Measurements from ENCODE around the gene TMEM207. TPM values are rescaled to one million over a fixed set of nuclear protein-coding genes. Genes with fewer than 3 reads are reported as not detected.

The TMEM207 gene
- total RNA-seq, 1 experiment from 2014 or later: not detected

DNA sequence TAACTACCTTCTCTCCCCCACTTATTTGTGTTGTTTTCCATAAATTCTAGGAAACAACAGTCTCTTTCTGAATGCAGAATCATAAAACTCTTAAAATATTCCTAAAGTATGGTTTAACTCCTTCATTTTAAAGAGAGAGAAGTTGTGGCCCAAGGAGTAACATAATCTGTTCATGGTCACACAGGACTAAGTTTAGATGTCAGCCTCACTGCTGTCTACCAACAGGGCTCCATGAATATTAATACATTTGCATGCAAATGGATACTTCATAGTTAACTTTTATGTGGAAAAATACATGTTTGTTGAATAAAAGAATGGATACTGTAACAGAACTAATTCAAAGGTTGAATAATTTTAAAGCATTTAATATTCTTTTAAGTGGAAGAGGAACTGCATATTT is 45.7 kb upstream of the TMEM207 start:
- DNase-seq: no peak
- CTCF ChIA-PET: no interaction called here
- TF ChIP-seq, protein P1, sequence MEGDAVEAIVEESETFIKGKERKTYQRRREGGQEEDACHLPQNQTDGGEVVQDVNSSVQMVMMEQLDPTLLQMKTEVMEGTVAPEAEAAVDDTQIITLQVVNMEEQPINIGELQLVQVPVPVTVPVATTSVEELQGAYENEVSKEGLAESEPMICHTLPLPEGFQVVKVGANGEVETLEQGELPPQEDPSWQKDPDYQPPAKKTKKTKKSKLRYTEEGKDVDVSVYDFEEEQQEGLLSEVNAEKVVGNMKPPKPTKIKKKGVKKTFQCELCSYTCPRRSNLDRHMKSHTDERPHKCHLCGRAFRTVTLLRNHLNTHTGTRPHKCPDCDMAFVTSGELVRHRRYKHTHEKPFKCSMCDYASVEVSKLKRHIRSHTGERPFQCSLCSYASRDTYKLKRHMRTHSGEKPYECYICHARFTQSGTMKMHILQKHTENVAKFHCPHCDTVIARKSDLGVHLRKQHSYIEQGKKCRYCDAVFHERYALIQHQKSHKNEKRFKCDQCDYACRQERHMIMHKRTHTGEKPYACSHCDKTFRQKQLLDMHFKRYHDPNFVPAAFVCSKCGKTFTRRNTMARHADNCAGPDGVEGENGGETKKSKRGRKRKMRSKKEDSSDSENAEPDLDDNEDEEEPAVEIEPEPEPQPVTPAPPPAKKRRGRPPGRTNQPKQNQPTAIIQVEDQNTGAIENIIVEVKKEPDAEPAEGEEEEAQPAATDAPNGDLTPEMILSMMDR (IDR thresholded peaks at IDR 0.05; ENCODE audit: insufficient read depth in 1 of 2, low read depth in 1 of 2, low read length in 1 of 2, severe bottlenecking in 1 of 2, unreplicated experiment in 1 of 2): no peak
- no peak overlapping the region for H3K4me3 ChIP-seq (ENCODE audit: low read depth, low read length)
- H3K27me3 ChIP-seq (replicated peaks; ENCODE audit: control insufficient read depth, insufficient read depth, low read length): no peaks in the 10 kb centered on the region
- H3K9me3 Mint-ChIP-seq (ENCODE audit: unreplicated experiment): peaks cover 15% of the 10 kb centered on the region
- no peaks in the 10 kb centered on the region for H3K36me3 Mint-ChIP-seq (ENCODE audit: insufficient read depth, unreplicated experiment)
- H3K4me3 Mint-ChIP-seq (ENCODE audit: unreplicated experiment): no peak overlapping the region
- intact Hi-C loops (cut with micrococcal nuclease; ENCODE audit: unreplicated experiment): no loop called here
- H3K4me1 Mint-ChIP-seq (ENCODE audit: low read depth, unreplicated experiment): peaks cover 9% of the 10 kb centered on the region
- no peaks in the 10 kb centered on the region for H3K9me3 ChIP-seq
- H3K27ac Mint-ChIP-seq (ENCODE audit: unreplicated experiment): no peak overlapping the region
- H3K27me3 Mint-ChIP-seq (ENCODE audit: insufficient read depth, unreplicated experiment): peaks cover 6% of the 10 kb centered on the region
- BruUV-seq (replicated peaks): no TSS peak
- POLR2A ChIA-PET: no interaction called here
- H3K4me1 ChIP-seq: no peaks in the 10 kb centered on the region
- H3K36me3 ChIP-seq (ENCODE audit: control insufficient read depth, insufficient read depth, low read length): no peaks in the 10 kb centered on the region

GRCh38 chr3:190494907-190495306 is 45.2 kb upstream of the TMEM207 start:
- Histone ChIP-seq H3K4me1 (no peaks in the 10 kb centered on the region), H3K9me3 (no peaks in the 10 kb centered on the region), H3K27me3 (replicated peaks; ENCODE audit: control insufficient read depth, insufficient read depth, low read length) (no peaks in the 10 kb centered on the region), H3K4me3 (ENCODE audit: low read depth, low read length) (no peak overlapping the region), H3K36me3 (ENCODE audit: control insufficient read depth, insufficient read depth, low read length) (no peaks in the 10 kb centered on the region)
- BruUV-seq (replicated peaks): no TSS peak
- H3K4me1 Mint-ChIP-seq (ENCODE audit: low read depth, unreplicated experiment): peaks cover 9% of the 10 kb centered on the region
- peaks cover 15% of the 10 kb centered on the region for H3K9me3 Mint-ChIP-seq (ENCODE audit: unreplicated experiment)
- intact Hi-C loops (cut with micrococcal nuclease; ENCODE audit: unreplicated experiment): no loop called here
- TF ChIP-seq, protein P1 (IDR thresholded peaks at IDR 0.05; ENCODE audit: insufficient read depth in 1 of 2, low read depth in 1 of 2, low read length in 1 of 2, severe bottlenecking in 1 of 2, unreplicated experiment in 1 of 2): no peak
- no peak for DNase-seq
- H3K27me3 Mint-ChIP-seq (ENCODE audit: insufficient read depth, unreplicated experiment): peaks cover 6% of the 10 kb centered on the region
- no peaks in the 10 kb centered on the region for H3K36me3 Mint-ChIP-seq (ENCODE audit: insufficient read depth, unreplicated experiment)
- ChIA-PET CTCF (no interaction called here), POLR2A (no interaction called here)
- no peak overlapping the region for H3K27ac Mint-ChIP-seq (ENCODE audit: unreplicated experiment)
- no peak overlapping the region for H3K4me3 Mint-ChIP-seq (ENCODE audit: unreplicated experiment)

DNA sequence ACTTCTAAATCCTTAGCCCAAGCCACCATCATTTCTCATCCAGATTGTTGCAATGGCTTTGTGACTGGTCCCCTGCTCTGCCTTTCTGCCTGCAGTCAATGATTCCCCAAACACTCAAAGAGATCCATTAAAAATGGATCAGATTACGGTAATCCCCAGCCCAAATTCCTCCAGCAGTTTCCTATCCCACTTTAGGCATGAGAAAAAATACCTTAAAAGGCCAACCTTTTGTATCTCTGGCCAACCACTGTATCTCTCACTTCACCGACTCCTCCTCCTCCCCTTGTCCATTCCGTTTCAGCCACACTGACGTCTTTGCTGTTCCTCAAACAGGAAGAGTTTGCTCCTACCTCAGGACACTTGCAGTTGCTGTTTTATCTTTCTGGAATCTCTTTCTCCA is 43.3 kb upstream of the TMEM207 start:
- TF ChIP-seq, protein P1 (IDR thresholded peaks at IDR 0.05; ENCODE audit: insufficient read depth in 1 of 2, low read depth in 1 of 2, low read length in 1 of 2, severe bottlenecking in 1 of 2, unreplicated experiment in 1 of 2): no peak
- H3K36me3 ChIP-seq (ENCODE audit: control insufficient read depth, insufficient read depth, low read length): no peaks in the 10 kb centered on the region
- POLR2A ChIA-PET: no interaction called here
- CTCF ChIA-PET: no interaction called here
- BruUV-seq (replicated peaks): no TSS peak
- Mint-ChIP-seq H3K36me3 (ENCODE audit: insufficient read depth, unreplicated experiment) (no peaks in the 10 kb centered on the region), H3K27me3 (ENCODE audit: insufficient read depth, unreplicated experiment) (peaks cover 11% of the 10 kb centered on the region), H3K9me3 (ENCODE audit: unreplicated experiment) (peaks cover 15% of the 10 kb centered on the region), H3K4me3 (ENCODE audit: unreplicated experiment) (no peak overlapping the region), H3K4me1 (ENCODE audit: low read depth, unreplicated experiment) (peaks cover 9% of the 10 kb centered on the region), H3K27ac (ENCODE audit: unreplicated experiment) (no peak overlapping the region)
- H3K27me3 ChIP-seq (replicated peaks; ENCODE audit: control insufficient read depth, insufficient read depth, low read length): no peaks in the 10 kb centered on the region
- no peaks in the 10 kb centered on the region for H3K9me3 ChIP-seq
- no peak overlapping the region for H3K4me3 ChIP-seq (ENCODE audit: low read depth, low read length)
- no peak for DNase-seq
- H3K4me1 ChIP-seq: no peaks in the 10 kb centered on the region
- intact Hi-C loops (cut with micrococcal nuclease; ENCODE audit: unreplicated experiment): no loop called here
